SK-MEL-5 (cell line): ENCODE results near the gene FUT7. TPM values are rescaled to one million over a fixed set of nuclear protein-coding genes. Genes with fewer than 3 reads are reported as not detected.

Experiments used
- DNase-seq: peaks from one replicate; pipeline ENCODE4 v3.0.0-alpha.2; 2016; ENCODE audit warnings: low read depth, low spot score
- in situ Hi-C: cut with HindIII; loops from 2 replicates; pipeline ENCODE4 v1.10.0; 2016; ENCODE audit warnings: low sequenced_read_pairs, high pct_unique_total_duplicates, low pct_unique_long_range_greater_than_20kb
- total RNA-seq: library from RNA; depleted of rRNA; stranded (reverse); fragments of >200 nt; shearing (Covaris generic); gene quantifications from 2 replicates; pipeline ENCODE4 v1.2.3, GENCODE V29; 2014

The FUT7 gene
- total RNA-seq, 1 experiment from 2014 or later = not detected

GRCh38 chr9:137028263-137029057 is 3.4 kb downstream of the FUT7 start:
- in situ Hi-C loops = loop anchor here (25.0 kb wide), 1 partner anchor 91 kb away; the partner anchor contains the start of genes C8G and FBXW5
- peak; percentile 50 for DNase-seq

GRCh38 chr9:137027369-137028262 is 4.3 kb downstream of the FUT7 start, which contains the start of gene ABCA2:
TSS of gene ABCA2 (minus strand) at chr9:137028237. CDS start at chr9:137028140, 97 bp downstream.
- DNase-seq = no peak
- in situ Hi-C loops = loop anchor here (25.0 kb wide), 1 partner anchor 90 kb away; the partner anchor contains the start of genes C8G and FBXW5

- in situ Hi-C loops = loop anchor here (25.0 kb wide), 1 partner anchor 90 kb away; the partner anchor contains the start of genes C8G and FBXW5
- DNase-seq = no peak
Measured at GRCh38 chr9:137026828-137027227, 5.1 kb downstream of the FUT7 start.

DNA sequence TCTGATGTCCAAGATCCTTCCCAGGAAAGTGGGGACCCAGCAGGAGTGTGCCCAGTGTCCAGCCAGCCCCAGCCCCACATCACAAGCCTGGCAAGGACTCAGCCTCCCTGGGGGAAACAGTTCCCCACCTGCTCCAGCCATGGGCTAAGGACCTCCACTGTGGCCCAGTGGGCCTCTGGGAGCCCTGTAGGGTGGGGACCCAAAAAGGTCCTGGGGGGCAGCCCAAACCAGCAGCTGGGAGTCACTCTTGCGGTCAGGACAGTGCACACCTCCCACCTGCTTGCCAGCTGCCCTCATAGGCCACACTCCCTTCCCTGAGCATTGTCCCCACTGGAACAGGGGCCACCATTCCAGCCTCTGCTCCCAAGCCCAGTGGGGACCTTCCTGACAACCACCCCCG is 5.5 kb downstream of the FUT7 start:
- DNase-seq = no peak
- in situ Hi-C loops = loop anchor here (25.0 kb wide), 1 partner anchor 89 kb away; the partner anchor contains the start of genes C8G and FBXW5

DNA sequence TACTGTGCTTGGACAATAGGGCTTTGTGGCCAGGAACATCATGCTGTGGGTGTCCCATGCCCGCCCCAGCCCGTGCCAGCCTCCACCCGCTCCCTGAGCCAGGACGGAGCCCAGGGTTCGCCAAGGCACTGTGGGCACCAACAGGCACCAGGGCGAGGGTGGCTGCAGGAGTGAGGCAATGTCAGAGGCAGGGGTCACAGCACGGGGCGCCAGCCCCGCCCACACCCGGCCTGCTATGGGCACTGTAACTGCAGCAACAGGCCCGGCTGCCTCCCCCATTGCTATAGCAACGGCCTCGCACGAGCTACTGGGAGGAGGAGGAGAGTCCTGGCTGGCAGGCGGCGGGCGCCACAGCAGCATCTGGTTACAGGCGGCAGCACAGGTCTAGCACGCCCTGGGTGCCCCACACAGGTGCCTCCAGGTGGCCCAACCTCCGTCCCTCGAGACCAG is 6.3 kb downstream of the FUT7 start:
- in situ Hi-C loops = loop anchor here (25.0 kb wide), 1 partner anchor 88 kb away; the partner anchor contains the start of genes C8G and FBXW5

GRCh38 chr9:137023583-137023991 is 8.3 kb downstream of the FUT7 start:
- in situ Hi-C loops = no loop called here

More for the DNA sequence above, 6.3 kb downstream of the FUT7 start:
- DNase-seq = peak; percentile 38

GRCh38 chr9:137023157-137023556 is 8.7 kb downstream of the FUT7 start:
- in situ Hi-C loops = no loop called here
- DNase-seq = no peak

More at GRCh38 chr9:137023583-137023991, 8.3 kb downstream of the FUT7 start:
- DNase-seq = no peak

- DNase-seq = no peak
- in situ Hi-C loops = no loop called here
Measured at GRCh38 chr9:137022662-137023008, 9.3 kb downstream of the FUT7 start.

- peak; percentile 79 for DNase-seq
- in situ Hi-C loops = no loop called here
Measured at GRCh38 chr9:137021979-137022661, 9.8 kb downstream of the FUT7 start.

- in situ Hi-C loops = no loop called here
- no peak for DNase-seq
Measured at GRCh38 chr9:137021568-137021978, 10.3 kb downstream of the FUT7 start.

DNA sequence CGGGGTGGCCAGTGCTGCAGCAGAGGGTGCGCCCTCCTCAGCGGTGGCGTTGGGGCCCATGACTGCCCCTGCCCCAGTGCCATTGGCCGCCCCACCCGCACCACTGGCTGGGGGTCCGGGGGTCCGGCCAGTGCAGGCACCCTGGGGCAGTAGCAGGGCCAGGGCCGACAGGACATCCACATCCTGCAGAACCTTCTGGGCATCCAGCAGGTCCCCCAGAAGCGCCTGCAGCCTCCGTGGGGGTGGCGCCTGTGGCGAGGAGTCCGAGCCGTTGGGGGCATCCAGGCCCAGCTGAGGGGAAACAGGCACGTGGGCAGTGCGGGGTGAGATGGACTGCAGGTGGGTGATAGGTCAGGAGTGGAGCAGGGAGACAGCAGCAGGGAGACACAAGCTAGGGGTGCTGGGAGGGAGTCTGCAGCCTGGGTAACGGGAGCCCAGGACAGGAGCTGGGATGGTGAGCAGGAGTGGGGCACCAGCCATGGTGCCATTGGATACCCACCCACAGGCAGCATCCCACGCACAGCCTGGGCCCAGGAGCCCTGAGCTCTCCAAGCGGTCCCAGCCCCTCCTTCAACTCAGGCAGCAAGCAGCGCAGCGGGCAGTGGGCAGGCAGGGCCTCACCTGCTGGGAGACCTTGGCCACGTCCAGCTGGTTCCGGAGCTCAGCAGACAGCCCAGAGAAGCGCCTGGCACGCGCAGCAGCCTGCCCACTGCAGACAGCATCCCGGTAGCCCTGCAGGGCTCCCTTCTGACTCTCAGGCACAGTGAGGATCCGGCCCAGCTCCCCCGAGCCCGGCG is 10.9 kb downstream of the FUT7 start:
- in situ Hi-C loops = no loop called here
- no peak for DNase-seq

DNA sequence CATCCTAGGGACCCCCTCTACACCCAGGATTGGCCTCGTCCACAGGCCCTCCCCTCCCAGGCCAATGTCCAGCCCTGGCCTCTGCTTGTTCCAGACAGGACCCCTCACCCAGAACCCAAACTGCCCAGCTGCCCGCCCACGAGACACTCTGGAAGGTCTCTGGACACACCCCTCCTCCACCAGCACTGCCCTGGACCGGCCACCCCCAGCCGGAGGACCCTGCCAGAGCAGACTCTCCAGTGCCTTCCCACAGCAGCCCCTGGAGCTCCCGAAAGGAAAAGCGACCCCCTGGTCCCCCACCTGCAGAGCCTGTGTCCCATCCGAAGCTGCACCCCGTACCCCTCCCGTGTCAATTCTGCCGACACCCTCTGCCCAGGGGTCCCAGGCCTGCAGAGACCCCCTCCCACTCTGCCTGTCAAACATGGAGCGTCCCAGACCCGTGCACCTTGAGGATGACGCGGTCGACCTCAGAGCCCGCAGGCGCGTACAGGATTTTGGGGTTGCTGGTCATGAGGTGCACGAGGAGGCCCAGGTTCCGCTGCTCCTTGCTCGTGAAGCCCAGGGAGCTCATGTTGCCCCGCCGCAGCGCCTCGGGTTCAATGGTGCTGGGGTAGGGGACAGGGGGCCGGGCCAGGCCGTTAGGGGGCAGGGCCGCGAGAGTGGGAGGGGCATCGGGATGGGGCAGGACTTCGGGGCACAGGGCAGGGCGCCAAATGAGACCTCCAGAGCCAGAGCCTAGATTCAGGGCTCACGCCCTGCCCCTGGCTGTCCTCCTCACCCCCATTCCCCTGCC is 11.8 kb downstream of the FUT7 start:
- no peak for DNase-seq
- in situ Hi-C loops = no loop called here

- in situ Hi-C loops = no loop called here
- DNase-seq = no peak
Measured at GRCh38 chr9:137018761-137019559, 12.9 kb downstream of the FUT7 start.

- in situ Hi-C loops = no loop called here
Measured at GRCh38 chr9:137017791-137018497, 13.9 kb downstream of the FUT7 start.

GRCh38 chr9:137017071-137017470 is 14.8 kb downstream of the FUT7 start:
- in situ Hi-C loops = no loop called here
- no peak for DNase-seq

More at GRCh38 chr9:137017791-137018497, 13.9 kb downstream of the FUT7 start:
- DNase-seq = no peak
